ENCODE results near the gene ABCC10.

DNA sequence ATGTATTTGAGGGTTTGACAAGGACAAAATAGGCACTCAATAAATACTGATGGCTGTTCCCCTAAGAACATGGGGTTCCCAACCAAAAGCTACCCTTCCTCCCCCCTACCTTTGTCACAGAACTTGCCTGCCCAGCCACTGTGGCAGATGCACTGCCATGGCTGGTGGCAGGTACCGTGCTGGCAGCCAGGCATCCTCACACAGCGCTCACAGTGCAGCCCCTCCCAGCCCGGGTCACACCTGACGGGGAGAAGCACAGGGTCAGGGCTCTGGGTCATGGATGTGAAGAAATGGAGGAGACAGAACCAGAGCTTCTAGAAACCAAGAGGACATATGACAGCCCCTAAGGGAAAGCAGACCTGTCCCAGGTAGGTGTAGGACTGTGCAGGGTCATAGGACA is 25.6 kb downstream of the ABCC10 start:
- TF ChIP-seq, protein P1, sequence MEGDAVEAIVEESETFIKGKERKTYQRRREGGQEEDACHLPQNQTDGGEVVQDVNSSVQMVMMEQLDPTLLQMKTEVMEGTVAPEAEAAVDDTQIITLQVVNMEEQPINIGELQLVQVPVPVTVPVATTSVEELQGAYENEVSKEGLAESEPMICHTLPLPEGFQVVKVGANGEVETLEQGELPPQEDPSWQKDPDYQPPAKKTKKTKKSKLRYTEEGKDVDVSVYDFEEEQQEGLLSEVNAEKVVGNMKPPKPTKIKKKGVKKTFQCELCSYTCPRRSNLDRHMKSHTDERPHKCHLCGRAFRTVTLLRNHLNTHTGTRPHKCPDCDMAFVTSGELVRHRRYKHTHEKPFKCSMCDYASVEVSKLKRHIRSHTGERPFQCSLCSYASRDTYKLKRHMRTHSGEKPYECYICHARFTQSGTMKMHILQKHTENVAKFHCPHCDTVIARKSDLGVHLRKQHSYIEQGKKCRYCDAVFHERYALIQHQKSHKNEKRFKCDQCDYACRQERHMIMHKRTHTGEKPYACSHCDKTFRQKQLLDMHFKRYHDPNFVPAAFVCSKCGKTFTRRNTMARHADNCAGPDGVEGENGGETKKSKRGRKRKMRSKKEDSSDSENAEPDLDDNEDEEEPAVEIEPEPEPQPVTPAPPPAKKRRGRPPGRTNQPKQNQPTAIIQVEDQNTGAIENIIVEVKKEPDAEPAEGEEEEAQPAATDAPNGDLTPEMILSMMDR (IDR thresholded peaks at IDR 0.05; ENCODE audit: poor library complexity, severe bottlenecking), result no peak
- TF ChIP-seq, protein P2, sequence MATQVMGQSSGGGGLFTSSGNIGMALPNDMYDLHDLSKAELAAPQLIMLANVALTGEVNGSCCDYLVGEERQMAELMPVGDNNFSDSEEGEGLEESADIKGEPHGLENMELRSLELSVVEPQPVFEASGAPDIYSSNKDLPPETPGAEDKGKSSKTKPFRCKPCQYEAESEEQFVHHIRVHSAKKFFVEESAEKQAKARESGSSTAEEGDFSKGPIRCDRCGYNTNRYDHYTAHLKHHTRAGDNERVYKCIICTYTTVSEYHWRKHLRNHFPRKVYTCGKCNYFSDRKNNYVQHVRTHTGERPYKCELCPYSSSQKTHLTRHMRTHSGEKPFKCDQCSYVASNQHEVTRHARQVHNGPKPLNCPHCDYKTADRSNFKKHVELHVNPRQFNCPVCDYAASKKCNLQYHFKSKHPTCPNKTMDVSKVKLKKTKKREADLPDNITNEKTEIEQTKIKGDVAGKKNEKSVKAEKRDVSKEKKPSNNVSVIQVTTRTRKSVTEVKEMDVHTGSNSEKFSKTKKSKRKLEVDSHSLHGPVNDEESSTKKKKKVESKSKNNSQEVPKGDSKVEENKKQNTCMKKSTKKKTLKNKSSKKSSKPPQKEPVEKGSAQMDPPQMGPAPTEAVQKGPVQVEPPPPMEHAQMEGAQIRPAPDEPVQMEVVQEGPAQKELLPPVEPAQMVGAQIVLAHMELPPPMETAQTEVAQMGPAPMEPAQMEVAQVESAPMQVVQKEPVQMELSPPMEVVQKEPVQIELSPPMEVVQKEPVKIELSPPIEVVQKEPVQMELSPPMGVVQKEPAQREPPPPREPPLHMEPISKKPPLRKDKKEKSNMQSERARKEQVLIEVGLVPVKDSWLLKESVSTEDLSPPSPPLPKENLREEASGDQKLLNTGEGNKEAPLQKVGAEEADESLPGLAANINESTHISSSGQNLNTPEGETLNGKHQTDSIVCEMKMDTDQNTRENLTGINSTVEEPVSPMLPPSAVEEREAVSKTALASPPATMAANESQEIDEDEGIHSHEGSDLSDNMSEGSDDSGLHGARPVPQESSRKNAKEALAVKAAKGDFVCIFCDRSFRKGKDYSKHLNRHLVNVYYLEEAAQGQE (IDR thresholded peaks at IDR 0.05; ENCODE audit: borderline replicate concordance), result no peak

Measured in neural cell (in vitro differentiated cells).